Islet precursor cell (in vitro differentiated cells): Measurements from ENCODE around the gene RSPH1.

ENCODE experiments used
- DNase-seq: peaks from one replicate; pipeline ENCODE4 v3.0.0-alpha.2; 2018

RSPH1 gene

DNA sequence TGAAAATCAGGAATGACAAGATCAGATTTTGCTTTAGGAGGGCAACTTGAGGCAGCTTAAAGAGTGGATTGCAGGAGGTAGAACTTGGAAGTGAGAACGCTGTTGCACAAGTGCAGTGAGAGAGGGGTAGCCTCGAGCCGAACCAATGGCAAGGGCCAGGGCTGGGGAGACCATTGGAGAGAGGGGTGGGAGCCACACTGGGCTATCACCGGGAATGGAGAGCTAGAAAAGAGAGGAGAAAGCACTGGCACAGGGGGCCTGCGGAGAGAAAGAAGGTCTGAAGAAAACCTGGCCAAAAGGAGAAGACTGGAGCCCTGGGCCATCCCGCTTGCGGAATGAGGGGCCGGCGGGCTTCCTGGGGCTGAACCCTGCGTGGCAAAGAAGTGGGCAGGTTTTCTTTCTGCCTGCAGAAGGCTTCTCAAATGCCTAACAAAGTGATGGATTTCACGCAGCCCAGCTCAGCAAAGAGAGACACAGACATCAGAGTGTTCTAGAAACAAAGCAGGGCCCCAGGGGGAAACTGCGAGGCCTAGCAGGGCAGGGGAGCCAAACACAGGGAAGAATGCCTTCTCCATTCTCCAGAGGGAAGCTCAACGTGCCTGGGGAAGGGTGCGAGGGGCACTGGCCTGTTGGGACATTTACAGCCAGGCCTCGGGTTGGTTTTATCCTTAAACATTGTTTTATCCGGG is 16.5 kb upstream of the RSPH1 start:
- DNase-seq: peak; percentile 49

DNA sequence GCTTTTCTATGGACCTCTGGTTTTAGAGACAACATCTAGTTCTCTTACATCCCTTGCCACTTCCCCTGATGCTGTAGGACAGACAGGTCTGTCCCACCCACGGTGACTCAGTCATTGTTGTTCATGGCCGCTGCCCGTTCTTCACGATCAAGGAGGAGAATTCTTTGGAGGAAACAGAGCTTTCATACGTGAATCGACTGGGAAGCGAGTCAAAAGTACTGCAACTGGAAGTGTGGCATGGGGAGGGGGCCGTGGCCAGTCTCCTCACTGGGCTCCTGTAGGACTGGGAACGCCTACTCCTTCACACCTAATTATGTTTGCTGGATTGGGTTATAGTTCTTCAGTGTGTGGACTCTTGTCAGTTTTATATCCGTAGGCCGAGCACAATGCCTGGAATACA is 13.2 kb upstream of the RSPH1 start:
- DNase-seq: peak; percentile 62

DNA sequence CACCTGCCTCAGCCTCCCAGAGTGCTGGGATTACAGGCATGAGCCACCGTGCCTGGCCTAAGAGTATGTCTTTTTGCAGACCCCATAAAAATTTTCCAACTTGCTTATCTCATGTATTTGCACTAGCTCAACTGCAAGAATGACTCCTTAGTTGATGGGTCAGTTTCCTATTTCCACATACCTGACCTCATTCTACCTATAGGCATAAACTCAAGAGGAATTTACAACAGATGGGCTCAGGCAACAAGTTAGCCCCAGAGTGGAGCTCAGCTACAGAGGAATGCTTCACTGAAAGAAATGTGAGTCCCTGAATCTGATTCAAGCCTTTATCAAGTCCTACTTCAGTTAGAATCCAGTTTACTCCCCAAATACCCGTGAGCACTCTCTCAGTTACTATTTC is 12.3 kb upstream of the RSPH1 start:
- DNase-seq: peak; percentile 36

DNA sequence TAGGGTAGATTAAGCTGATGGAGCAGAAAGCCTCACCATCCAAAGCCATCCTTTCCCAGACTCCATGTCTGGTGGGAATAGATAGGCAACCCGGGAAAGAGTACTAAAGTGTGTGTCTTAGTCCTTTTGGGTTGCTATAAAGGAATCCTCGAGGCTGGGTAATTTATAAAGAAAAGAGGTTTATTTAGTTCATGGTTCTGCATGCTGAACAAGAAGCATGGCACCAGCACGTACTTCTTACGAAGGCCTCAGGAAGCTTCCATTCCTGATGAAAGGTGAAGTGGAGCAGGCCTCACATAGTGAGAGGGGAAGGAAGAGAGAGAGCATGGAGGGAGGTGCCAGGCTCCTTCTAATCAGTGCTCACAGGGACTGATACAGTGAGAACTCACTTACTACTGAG is 11.4 kb upstream of the RSPH1 start:
- peak; percentile 25 for DNase-seq

DNA sequence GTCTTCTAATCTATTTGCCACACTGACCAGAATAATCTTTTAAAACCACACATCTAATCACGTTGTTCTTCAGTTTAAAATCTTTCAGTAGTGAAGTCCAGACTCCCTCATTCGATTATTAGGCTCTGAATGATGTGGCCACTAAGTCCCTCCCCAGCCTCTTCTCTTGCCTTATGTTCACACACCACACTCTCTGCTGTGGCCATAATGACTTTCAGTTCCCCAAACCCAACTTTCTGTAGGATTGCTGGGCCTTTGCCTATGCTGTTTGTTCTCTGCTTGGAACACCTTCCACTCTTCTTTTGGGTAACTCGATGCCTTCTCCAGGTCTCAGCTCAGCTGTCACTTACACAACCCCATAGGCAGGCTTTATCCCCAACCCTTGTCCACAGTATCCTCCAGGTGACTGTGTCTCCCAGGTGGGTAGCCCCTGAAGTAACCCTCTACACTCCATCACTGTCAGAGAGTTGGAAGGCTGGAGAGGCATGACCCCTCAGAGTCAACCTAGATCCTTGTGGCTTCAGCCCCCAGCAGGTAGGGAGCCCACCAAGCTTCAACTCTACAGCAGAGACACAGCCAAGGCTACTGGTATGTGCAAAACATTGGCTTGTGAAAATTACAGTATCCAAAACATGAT is 9.2 kb upstream of the RSPH1 start:
- no peak for DNase-seq

DNA sequence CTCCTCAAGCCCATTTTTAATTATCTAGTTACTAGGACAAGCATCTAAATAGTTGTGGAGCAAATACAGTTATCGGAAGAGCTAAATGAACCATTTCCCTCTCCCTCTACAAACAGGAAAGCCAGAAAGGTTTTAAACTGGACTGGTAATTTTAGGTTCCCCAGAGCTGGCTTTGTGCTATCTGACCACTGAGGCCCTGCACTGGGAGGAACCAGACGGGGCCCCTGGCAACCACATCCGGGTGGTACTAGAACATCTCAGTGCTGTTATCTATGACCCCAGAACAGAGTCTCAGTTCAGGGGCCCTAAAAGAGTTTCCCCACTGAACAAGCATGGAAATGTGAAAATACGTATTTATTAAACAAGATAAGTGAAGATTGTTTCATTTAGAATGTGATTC is 7.7 kb upstream of the RSPH1 start:
- DNase-seq: no peak

GRCh38 chr21:42500736-42501135 is 4.7 kb upstream of the RSPH1 start:
- no peak for DNase-seq

DNA sequence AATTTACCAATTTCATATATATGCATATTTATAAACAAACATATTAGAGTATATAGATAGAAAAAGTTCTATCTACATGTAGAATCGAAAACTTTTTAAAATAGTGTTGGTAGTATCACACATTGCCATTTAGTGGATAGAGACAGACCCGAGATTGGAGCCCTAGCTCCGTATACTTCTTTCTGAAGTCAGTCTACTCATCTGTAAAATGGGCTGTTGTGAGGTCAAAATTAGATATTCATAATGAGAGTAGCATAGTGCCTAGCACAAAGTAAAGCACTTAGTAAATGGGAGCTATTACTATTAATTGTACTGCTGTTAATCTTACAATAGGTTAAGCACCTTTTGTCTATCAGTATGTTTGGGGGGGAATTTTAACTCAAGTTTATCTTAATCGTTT is 4.2 kb upstream of the RSPH1 start:
- no peak for DNase-seq

GRCh38 chr21:42499444-42500112 is 3.6 kb upstream of the RSPH1 start:
- peak; percentile 46 for DNase-seq

- DNase-seq: no peak
These were observed 2.0 kb upstream of the RSPH1 start for GRCh38 chr21:42498012-42498411.

DNA sequence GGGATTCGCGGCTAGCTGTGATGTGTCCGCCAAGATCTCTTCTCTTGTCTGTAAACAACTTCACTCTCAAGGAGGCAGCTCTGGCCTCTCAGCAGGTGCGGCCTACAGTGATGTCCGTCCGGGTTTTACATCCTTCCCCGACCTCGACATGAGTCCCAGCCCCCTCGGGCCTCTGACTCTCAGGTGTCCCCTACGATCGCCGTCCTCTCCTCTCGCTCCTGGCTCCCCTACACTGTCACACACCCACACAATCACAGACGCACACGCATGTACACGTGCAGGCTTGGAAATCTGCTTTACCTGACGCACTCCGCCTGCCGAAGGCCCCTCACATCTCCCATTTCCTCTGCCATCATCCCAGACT is 797 bp upstream of the RSPH1 start:
- no peak for DNase-seq

- DNase-seq: no peak
These were observed 282 bp downstream of the RSPH1 start for GRCh38 chr21:42495765-42496119.

DNA sequence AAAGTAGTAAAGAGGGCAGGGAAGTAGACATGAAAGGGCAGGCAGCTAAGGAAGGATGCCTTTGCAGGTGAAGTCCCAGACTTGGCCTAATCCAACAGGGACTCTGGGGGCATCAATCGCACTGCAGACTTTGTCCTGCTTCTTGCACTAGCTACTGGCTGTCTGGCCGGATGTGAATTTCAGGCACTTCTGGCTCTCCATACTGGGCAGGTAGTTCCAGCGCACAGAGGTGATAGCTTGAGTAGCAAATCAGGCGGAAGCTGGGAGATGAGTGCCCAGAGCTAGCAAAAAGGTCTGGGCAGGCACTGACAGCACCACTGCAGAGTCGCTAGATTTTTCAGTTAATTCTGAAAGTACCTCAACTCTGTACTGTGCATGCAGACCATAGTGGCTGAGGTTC is 997 bp downstream of the RSPH1 start:
- DNase-seq: no peak

GRCh38 chr21:42493109-42494060 is 2.6 kb downstream of the RSPH1 start:
- no peak for DNase-seq

DNA sequence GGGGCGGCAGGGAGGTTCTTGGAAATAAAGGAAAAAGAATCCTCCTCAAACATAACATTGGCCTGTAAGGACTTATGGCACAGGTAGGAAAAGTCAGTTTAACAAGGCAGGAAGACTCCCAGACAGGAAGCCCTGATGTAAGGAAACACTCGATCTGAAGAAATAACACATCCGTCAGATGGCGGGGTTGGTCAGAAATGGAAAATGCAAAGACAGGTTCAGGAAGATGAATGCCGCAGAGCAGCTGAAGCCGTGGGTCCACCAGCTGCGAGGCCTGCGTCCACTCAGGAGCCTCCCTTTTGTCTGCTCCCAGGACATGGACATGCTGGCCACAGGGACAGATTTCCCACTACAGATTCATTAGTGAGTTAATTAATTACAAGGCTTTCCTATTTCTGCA is 3.8 kb downstream of the RSPH1 start:
- no peak for DNase-seq

- DNase-seq: no peak
These were observed 4.7 kb downstream of the RSPH1 start for GRCh38 chr21:42491328-42491727.

DNA sequence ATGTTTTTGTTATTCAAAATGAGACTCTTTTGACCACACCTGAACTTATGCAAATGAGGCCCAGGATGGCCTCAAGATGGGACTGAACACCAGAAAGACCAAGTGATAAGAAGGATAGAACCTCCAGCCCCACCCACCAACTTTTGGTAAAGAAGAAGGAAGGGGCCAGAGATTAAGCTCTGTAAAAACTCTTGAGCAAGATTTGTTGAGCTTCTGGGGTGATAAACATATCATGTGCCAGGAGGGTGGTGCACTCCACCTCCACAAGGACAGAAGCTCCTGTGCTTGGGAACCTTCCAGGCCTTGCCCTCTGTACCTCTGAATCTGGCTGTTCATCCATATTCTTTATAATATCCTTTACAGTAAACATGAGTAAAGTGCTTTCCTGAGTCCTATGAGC is 5.3 kb downstream of the RSPH1 start:
- no peak for DNase-seq

- no peak for DNase-seq
These were observed 6.0 kb downstream of the RSPH1 start for GRCh38 chr21:42489991-42490390.

DNA sequence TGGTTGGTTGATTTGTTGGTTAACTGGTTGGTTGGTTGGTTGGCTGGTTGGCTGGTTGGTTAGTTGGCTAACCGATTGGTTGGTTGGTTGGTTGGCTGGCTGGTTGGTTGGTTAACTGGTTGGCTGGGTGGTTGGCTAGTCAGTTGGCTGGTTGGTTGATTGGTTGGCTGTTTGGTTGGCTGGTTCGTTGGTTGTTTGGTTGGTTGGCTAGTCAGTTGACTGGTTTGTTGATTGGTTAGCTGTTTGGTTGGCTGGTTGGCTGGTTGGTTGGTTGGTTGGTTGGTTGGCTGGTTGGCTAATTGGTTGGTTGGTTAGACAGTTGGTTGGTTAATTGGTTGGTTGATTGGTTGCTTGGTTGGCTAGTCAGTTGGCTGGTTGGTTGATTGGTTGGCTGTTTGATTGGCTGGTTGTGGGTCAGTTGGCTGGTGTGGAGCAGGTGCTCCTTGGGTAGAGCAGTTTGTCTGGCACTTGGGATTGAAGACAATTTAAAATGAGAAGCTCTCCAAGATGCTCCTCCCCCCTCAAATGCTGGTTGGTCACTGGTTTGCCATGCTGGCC is 6.9 kb downstream of the RSPH1 start:
- DNase-seq: no peak

DNA sequence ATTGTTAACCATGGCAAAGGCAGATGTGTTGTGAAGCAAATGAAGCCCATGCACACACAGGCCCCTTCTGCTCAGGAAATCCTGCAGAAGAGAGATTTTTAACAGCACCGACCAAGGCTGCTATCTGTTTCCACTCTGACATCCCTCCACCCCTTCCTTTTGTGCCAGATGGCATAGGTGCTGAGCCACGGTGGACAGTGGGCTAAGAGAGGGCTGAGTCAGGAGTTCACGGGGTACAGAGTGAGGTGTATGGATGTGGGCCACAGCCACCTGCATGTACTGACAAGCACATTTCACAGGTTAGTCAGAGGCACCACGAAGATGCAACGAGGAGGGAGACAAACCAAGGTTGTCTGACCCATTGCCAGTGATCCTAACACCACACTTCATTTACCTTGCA is 9.5 kb downstream of the RSPH1 start:
- no peak for DNase-seq

DNA sequence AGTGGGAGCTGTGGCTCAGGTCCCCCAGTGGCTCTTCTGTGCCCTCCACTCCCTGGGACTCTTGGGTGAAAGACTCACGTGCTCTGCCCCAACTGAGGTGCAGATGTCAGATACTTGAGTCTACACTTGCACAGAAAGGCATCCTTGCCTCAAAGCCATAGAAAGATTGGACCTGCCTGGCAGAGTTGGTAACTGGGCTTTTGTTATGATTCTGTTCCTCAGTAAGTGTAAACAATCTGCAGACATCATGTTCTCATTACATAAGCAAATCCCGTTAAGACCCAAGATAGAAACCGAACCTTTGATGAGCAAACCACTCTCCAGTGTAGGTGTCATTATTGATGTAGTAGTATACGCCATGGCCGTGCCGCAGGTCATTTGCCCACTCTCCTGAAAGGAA is 10.0 kb downstream of the RSPH1 start:
- no peak for DNase-seq

DNA sequence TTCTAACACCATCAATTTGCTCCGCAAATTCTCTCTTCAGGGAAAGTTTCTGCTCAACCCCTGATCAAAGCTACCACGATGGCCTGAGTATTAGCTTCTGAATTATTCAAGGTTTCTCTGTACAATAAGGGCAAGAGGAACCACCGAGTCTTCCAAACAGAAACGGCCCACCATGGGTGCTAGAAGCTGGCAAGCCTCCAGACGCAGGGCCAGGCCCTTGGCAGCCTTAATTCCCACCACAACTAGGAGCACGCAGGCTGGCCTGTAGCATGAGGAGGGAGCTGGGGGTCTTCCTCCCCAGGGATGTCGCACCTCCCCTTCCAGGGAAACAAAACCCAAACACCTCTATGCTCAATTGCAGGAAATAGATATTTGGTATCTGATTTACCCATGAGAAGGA is 11.1 kb downstream of the RSPH1 start:
- peak; percentile 27 for DNase-seq

GRCh38 chr21:42481169-42481568 is 14.9 kb downstream of the RSPH1 start:
- DNase-seq: peak; percentile 18
